Measurements from ENCODE around the gene ONECUT3.
A peak's percentile ranks its signal among the peaks of the same experiment; 100 is the strongest.

ONECUT3 gene

GRCh38 chr19:1769645-1769985, 16.3 kb downstream of the ONECUT3 start:
- Mint-ChIP-seq H3K36me3 (ENCODE audit: low read depth) (peaks cover 10% of the 10 kb centered on the region), H3K9me3 (peaks cover 54% of the 10 kb centered on the region), H3K27me3 (ENCODE audit: low read depth, poor library complexity) (peaks cover 99% of the 10 kb centered on the region), H3K4me1 (no peaks in the 10 kb centered on the region), H3K27ac (no peak overlapping the region), H3K4me3 (no peak overlapping the region)
- no peak for DNase-seq
- no peak for TF ChIP-seq CTCF (IDR thresholded peaks at IDR 0.05)

GRCh38 chr19:1770866-1771576, 17.7 kb downstream of the ONECUT3 start:
- Mint-ChIP-seq H3K4me1 (no peaks in the 10 kb centered on the region), H3K27me3 (ENCODE audit: low read depth, poor library complexity) (peaks cover 99% of the 10 kb centered on the region), H3K27ac (no peak overlapping the region), H3K4me3 (no peak overlapping the region), H3K36me3 (ENCODE audit: low read depth) (peaks cover 10% of the 10 kb centered on the region), H3K9me3 (peaks cover 64% of the 10 kb centered on the region)
- DNase-seq: no peak
- no peak for TF ChIP-seq CTCF (IDR thresholded peaks at IDR 0.05)

- no peaks in the 10 kb centered on the region for H3K4me1 Mint-ChIP-seq
These were observed 19.9 kb downstream of the ONECUT3 start for GRCh38 chr19:1773184-1773583.

GRCh38 chr19:1774989-1775772, 21.9 kb downstream of the ONECUT3 start:
- Mint-ChIP-seq H3K4me1 (no peaks in the 10 kb centered on the region), H3K36me3 (ENCODE audit: low read depth) (peaks cover 14% of the 10 kb centered on the region), H3K27me3 (ENCODE audit: low read depth, poor library complexity) (peaks cover 99% of the 10 kb centered on the region), H3K4me3 (no peak overlapping the region), H3K9me3 (peaks cover 63% of the 10 kb centered on the region), H3K27ac (no peak overlapping the region)
- TF ChIP-seq CTCF (IDR thresholded peaks at IDR 0.05): peak; percentile 42
- DNase-seq: no peak

More at GRCh38 chr19:1773184-1773583, 19.9 kb downstream of the ONECUT3 start:
- Mint-ChIP-seq H3K4me3 (no peak overlapping the region), H3K27ac (no peak overlapping the region), H3K36me3 (ENCODE audit: low read depth) (peaks cover 14% of the 10 kb centered on the region), H3K27me3 (ENCODE audit: low read depth, poor library complexity) (peaks cover 99% of the 10 kb centered on the region), H3K9me3 (peaks cover 76% of the 10 kb centered on the region)
- no peak for DNase-seq
- no peak for TF ChIP-seq CTCF (IDR thresholded peaks at IDR 0.05)

GRCh38 chr19:1775951-1776605, 22.8 kb downstream of the ONECUT3 start:
- TF ChIP-seq CTCF (IDR thresholded peaks at IDR 0.05): no peak
- H3K4me1 Mint-ChIP-seq: no peaks in the 10 kb centered on the region
- H3K27ac Mint-ChIP-seq: no peak overlapping the region
- DNase-seq: no peak
- no peak overlapping the region for H3K4me3 Mint-ChIP-seq
- H3K9me3 Mint-ChIP-seq: peaks cover 61% of the 10 kb centered on the region
- peaks cover 6% of the 10 kb centered on the region for H3K36me3 Mint-ChIP-seq (ENCODE audit: low read depth)
- peaks cover 99% of the 10 kb centered on the region for H3K27me3 Mint-ChIP-seq (ENCODE audit: low read depth, poor library complexity)

Measured in nephron progenitor cell (in vitro differentiated cells).